AG09309 (cell line): ENCODE data around the gene TBC1D4.
A peak's percentile ranks its signal among the peaks of the same experiment; 100 is the strongest.

Experiments used
- DNase-seq: peaks from one replicate; pipeline ENCODE4 v3.0.0-alpha.2; 2010; ENCODE audit warnings: low read depth
- H3K4me3 ChIP-seq: 2 replicates; pipeline ENCODE4 v1.5.1; 2011; ENCODE audit warnings: mild to moderate bottlenecking, low read depth, low read length, moderate library complexity; ENCODE audit not compliant: control insufficient read depth
- TF ChIP-seq, protein P1 (sequence below): IDR thresholded peaks from 2 replicates; pipeline ENCODE4 v1.5.1; 2011; ENCODE audit warnings: mild to moderate bottlenecking, low read depth, low read length, inconsistent platforms; ENCODE audit not compliant: insufficient read depth, control insufficient read depth; ENCODE audit errors: missing control alignments

TBC1D4 gene

DNA sequence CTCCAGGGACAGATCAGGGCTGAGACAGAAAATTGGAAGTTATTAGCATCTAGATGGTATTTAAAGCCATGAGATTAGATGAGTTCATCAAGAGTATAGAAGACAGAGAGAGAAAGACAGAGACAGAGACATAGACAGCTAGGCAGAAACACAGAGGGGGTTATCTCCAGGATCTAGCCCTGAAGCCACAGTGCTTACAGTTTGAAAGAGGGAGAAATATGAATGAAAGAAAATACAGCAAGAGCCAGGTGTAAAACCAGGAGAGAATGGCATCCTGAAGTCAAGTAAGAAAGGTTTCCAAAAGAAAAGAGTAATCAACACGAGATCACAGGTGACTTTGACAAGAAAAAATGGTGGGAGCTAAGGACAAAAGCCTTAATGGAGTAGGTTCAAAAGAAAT, 111.2 kb downstream of the TBC1D4 start:
- TF ChIP-seq, protein P1, sequence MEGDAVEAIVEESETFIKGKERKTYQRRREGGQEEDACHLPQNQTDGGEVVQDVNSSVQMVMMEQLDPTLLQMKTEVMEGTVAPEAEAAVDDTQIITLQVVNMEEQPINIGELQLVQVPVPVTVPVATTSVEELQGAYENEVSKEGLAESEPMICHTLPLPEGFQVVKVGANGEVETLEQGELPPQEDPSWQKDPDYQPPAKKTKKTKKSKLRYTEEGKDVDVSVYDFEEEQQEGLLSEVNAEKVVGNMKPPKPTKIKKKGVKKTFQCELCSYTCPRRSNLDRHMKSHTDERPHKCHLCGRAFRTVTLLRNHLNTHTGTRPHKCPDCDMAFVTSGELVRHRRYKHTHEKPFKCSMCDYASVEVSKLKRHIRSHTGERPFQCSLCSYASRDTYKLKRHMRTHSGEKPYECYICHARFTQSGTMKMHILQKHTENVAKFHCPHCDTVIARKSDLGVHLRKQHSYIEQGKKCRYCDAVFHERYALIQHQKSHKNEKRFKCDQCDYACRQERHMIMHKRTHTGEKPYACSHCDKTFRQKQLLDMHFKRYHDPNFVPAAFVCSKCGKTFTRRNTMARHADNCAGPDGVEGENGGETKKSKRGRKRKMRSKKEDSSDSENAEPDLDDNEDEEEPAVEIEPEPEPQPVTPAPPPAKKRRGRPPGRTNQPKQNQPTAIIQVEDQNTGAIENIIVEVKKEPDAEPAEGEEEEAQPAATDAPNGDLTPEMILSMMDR: no peak
- DNase-seq: no peak
- no peak overlapping the region for H3K4me3 ChIP-seq

DNA sequence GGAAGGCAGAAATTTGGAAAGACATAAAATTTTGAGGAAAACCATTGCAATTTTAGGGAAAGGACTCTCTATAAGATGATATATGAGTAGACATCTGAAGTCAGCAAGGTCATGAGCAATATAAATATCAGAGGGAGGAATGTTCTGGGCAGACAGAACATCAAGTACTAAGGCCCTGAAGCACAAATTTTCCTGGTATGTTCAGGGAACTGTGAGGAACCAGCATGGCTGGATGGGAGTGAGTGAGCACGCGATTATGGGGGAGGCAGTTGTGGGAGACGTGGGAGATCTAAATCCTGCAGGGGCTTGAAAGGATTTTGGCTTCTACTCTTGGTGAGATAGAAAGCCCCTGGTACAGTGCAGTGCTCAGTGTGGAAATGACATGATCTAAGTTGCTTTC, 112.0 kb downstream of the TBC1D4 start:
- no peak for DNase-seq
- TF ChIP-seq, protein P1: no peak
- H3K4me3 ChIP-seq: no peak overlapping the region

DNA sequence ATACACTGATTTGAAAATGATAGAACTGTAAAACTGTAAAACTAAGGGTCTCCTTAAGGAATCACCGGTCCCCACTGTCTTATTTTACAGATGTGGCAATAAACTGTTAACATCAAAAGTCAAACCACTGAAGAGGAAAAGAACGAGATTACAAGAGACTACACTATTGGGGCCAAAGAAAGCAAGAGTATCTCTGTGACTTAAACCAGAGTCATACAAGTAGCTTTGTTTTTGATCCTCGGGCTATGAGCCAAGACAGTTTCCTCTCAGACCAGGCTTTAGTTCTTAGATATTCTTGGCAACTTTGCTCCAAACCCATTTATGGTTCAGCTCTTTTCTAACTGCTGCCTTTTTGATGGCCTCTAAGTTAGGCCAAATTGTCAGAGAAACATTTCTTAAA, 113.8 kb downstream of the TBC1D4 start:
- no peak overlapping the region for H3K4me3 ChIP-seq
- peak; percentile 83 for DNase-seq
- TF ChIP-seq, protein P1: no peak

DNA sequence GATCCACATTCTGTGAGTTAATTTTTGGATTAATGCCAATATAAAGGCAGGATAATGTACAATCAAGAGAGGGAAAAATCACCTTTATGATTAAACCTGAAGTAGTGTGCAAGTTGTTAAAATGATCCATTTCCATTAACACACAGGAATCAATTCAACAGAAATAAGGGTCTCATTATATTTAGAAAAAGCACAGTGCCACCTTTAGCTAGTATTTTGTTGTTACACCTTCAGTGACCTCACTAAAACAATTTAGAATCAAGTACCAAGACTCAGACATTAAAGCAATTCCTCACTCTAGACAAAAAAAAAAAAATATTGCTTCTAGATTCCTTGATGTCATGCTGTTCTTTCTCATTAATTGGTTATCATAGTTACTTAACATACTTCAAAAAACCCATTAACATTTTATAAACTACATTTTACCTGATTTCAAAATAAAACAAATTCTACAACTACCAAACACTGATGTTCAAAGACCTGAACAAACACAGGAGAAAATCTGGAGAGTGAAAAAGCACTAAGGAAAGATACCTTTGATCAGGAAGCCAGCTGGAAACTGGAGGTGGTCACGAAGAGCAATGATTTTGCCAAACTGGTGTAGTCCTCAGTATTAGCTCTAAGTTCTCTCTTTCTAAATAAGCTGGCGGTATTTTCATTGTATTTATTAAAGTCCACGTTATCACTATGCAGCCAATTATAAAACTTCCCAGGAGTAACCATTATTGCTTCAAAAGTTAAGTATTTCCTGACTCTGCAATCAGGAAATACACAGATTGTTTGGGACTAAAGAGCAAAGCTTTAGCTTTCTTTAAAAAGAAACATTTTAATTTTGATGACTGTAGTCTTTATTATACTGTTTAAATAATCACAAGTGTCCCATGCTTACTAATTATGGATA, 115.3 kb downstream of the TBC1D4 start:
- TF ChIP-seq, protein P1: no peak
- DNase-seq: no peak
- no peak overlapping the region for H3K4me3 ChIP-seq

DNA sequence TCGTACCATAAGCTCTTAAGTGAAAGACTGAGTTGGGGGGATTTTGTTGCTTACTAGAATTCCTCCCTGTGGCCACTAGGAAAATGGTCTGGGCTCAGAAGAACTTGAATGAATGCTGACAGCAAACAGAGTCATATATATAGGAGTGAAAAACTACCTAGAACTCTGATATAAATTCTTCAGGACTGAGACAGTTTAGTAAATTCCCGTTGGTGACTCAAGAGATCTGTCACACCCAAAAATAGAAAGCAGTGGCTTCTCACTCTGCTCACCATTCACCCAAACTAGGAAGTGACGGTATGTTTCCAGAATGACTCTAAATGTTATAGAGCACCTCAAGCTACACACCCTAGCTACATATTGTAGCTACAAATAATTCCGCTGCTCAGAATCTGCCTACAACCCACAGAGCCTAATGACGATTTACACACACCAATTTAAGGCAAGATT, 116.2 kb downstream of the TBC1D4 start:
- H3K4me3 ChIP-seq: no peak overlapping the region
- DNase-seq: peak; percentile 43
- TF ChIP-seq, protein P1: peak; percentile 23

DNA sequence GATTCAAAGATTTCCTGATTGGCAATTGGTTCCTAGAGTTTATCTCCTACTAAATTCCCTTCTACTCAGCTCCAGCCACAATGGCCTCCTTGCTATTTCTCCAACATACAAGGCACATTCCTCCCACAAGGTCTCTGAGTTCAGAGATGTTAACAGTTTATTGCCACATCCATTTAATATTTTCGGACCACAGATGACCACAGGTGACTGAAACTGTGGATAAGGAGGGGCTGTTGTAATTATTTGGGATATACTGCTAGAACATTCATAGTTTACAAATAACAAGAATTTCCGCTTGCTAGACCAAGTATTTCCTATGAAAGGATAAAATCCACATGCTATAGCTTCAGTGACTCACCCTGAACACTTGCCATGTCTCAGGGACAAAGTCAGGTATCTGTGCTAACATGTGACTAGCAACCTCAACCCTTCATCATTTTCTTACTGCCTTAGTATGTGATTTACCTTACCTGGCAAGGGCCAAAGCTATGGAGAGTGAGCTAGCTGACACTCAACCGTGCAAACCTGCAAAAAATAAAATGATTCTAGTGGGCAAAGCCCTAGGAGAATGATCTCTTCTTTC, 117.7 kb downstream of the TBC1D4 start:
- no peak for DNase-seq
- no peak overlapping the region for H3K4me3 ChIP-seq
- TF ChIP-seq, protein P1: no peak

DNA sequence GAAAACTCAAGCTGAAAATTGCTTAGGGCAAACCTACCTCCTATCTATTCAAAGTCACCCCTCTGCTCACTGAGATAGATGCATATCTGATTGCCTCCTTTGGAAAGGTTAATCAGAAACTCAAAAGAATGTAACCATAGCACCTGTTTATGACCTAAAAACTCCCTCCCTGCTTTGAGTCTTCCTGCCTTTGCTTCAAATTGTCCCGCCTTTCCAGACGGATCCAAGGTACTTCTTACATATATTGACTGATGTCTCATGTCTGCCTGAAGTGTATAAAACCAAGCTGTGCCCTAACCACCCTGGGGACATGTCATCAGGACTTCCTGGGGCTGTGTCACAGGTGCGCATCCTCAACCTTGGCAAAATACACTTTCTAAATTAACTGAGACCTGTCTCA, 118.6 kb downstream of the TBC1D4 start:
- no peak overlapping the region for H3K4me3 ChIP-seq
- TF ChIP-seq, protein P1: no peak
- no peak for DNase-seq
